ENCODE results near the gene CSF1.

GRCh38 chr1:109935451-109935900, 24.8 kb downstream of the CSF1 start:
- TF ChIP-seq SRF (IDR thresholded peaks at IDR 0.05; ENCODE audit: low read depth) (no peak), CTCF (IDR thresholded peaks at IDR 0.05 in 2 of 3, conservative IDR thresholded peaks at IDR 0.05 in 1 of 3; ENCODE audit: borderline replicate concordance in 1 of 3, insufficient read depth in 1 of 3, low read depth in 2 of 3, low read length in 2 of 3) (no peak), POLR2AphosphoS5 (IDR thresholded peaks at IDR 0.05; ENCODE audit: low read depth, low read length) (no peak)
